COR-L47 (cell line): ENCODE measurements around the gene PIWIL4.
"Not testable (repeated sequence)": the region's sequence is repeated elsewhere in the genome, so short reads cannot be mapped to it uniquely, and the experiment has no call there.

Experiments
- DNase-seq: peaks from one replicate; lab custom pipeline; 2025; lab: John Stamatoyannopoulos, UW

PIWIL4 gene

GRCh38 chr11:94638902-94639373 lies 71.8 kb downstream of the PIWIL4 start:
- DNase-seq: no peak

GRCh38 chr11:94639901-94640721 lies 72.9 kb downstream of the PIWIL4 start:
- no peak for DNase-seq

- no peak for DNase-seq
These were observed 74.1 kb downstream of the PIWIL4 start for GRCh38 chr11:94641167-94641761.

GRCh38 chr11:94643186-94643585 lies 76.0 kb downstream of the PIWIL4 start:
- not testable (repeated sequence) for DNase-seq

GRCh38 chr11:94647926-94648325 lies 80.8 kb downstream of the PIWIL4 start:
- DNase-seq: no peak

- DNase-seq: no peak
These were observed 81.6 kb downstream of the PIWIL4 start for GRCh38 chr11:94648789-94649188.

GRCh38 chr11:94649254-94649653 lies 82.1 kb downstream of the PIWIL4 start:
- no peak for DNase-seq

GRCh38 chr11:94649964-94650623 lies 82.9 kb downstream of the PIWIL4 start:
- DNase-seq: no peak

GRCh38 chr11:94650756-94651155 lies 83.6 kb downstream of the PIWIL4 start:
- no peak for DNase-seq

GRCh38 chr11:94652735-94653284 lies 85.6 kb downstream of the PIWIL4 start:
- no peak for DNase-seq

GRCh38 chr11:94653561-94653960 lies 86.4 kb downstream of the PIWIL4 start:
- no peak for DNase-seq

GRCh38 chr11:94654201-94654600 lies 87.0 kb downstream of the PIWIL4 start:
- DNase-seq: no peak

GRCh38 chr11:94655291-94655690 lies 88.1 kb downstream of the PIWIL4 start:
- DNase-seq: no peak

- DNase-seq: no peak
These were observed 88.8 kb downstream of the PIWIL4 start for GRCh38 chr11:94655956-94656355.

- no peak for DNase-seq
These were observed 89.8 kb downstream of the PIWIL4 start for GRCh38 chr11:94656968-94657367.

- DNase-seq: no peak
These were observed 90.5 kb downstream of the PIWIL4 start for GRCh38 chr11:94657629-94658028.

- DNase-seq: no peak
These were observed 91.2 kb downstream of the PIWIL4 start for GRCh38 chr11:94658386-94658785.

- no peak for DNase-seq
These were observed 91.7 kb downstream of the PIWIL4 start for GRCh38 chr11:94658888-94659287.

GRCh38 chr11:94661444-94661843 lies 94.3 kb downstream of the PIWIL4 start:
- no peak for DNase-seq

- DNase-seq: no peak
These were observed 95.1 kb downstream of the PIWIL4 start for GRCh38 chr11:94662065-94662779.

GRCh38 chr11:94662846-94663390 lies 95.8 kb downstream of the PIWIL4 start:
- no peak for DNase-seq

- no peak for DNase-seq
These were observed 97.2 kb downstream of the PIWIL4 start for GRCh38 chr11:94664346-94664745.
